Panc1 (cell line): ENCODE measurements around the gene SIPA1L2. TPM values are rescaled to one million over a fixed set of nuclear protein-coding genes. Genes with fewer than 3 reads are reported as not detected.

Source experiments
- ATAC-seq: fragments of 200-7000 bp; cut with Tn5 transposase; 2 replicates; pipeline ENCODE4 v1.9.1; 2020; ENCODE audit warnings: mild to moderate bottlenecking, moderate library complexity
- BruUV-seq: library from RNA; stranded (reverse); fragments of 400-500 nt; replicated peaks from 2 replicates; lab custom pipeline; 2021; lab: Mats Ljungman, UMichigan
- CTCF ChIA-PET: fragments of 300-600 bp; sonication (Branson Sonifier 250); formaldehyde crosslinking; loops from one replicate; lab custom pipeline; 2022; ENCODE audit warnings: antibody characterized with exemption; lab: Charles Lee
- POLR2A ChIA-PET: fragments of 300-600 bp; sonication (Branson Sonifier 250); formaldehyde crosslinking; loops from one replicate; lab custom pipeline; 2022; ENCODE audit warnings: antibody characterized with exemption; lab: Charles Lee
- DNase-seq: peaks from one replicate; pipeline ENCODE4 v3.0.0-alpha.2; 2010; ENCODE audit warnings: low read depth, low spot score
- H3K27ac ChIP-seq: 2 replicates; pipeline ENCODE4 v1.5.1; 2011; ENCODE audit warnings: mild to moderate bottlenecking, low read length, inconsistent platforms
- H3K27me3 ChIP-seq: fragments of 200-500 bp; sonication (Bioruptor generic); 2 replicates; pipeline ENCODE4 v1.6.0; 2014; ENCODE audit warnings: low read length, inconsistent platforms; ENCODE audit not compliant: control insufficient read depth, insufficient read depth
- H3K36me3 ChIP-seq: fragments of 200-500 bp; sonication (Bioruptor generic); 2 replicates; pipeline ENCODE4 v1.5.1; 2014; ENCODE audit warnings: inconsistent platforms, mild to moderate bottlenecking, low read length, moderate library complexity; ENCODE audit not compliant: control insufficient read depth, insufficient read depth
- H3K4me1 ChIP-seq: 2 replicates; pipeline ENCODE4 v1.5.1; 2011; ENCODE audit warnings: inconsistent platforms, mild to moderate bottlenecking, low read length, moderate library complexity; ENCODE audit not compliant: control insufficient read depth, insufficient read depth
- H3K4me3 ChIP-seq, 2 experiments: 2 replicates each; pipeline ENCODE4 v1.5.1; 2011 to 2012; ENCODE audit warnings: low read depth in 2 of 2, low read length in 2 of 2, mild to moderate bottlenecking in 2 of 2, inconsistent platforms in 1 of 2, moderate library complexity in 1 of 2
- H3K9me3 ChIP-seq: fragments of 200-500 bp; sonication (Bioruptor generic); 2 replicates; pipeline ENCODE4 v1.5.1; 2014; ENCODE audit warnings: low read depth, mild to moderate bottlenecking, inconsistent platforms, low read length, moderate library complexity; ENCODE audit not compliant: control insufficient read depth, insufficient read depth
- CTCF ChIP-seq: fragments of 450-650 bp; IDR thresholded peaks from 2 replicates; pipeline ENCODE4 v1.5.1; 2017; ENCODE audit warnings: mild to moderate bottlenecking
- POLR2AphosphoS5 ChIP-seq: IDR thresholded peaks from 2 replicates; pipeline ENCODE4 v1.6.1; 2012; ENCODE audit warnings: mild to moderate bottlenecking, low read depth, low read length, moderate library complexity
- REST ChIP-seq, 2 experiments: IDR thresholded peaks; 2 replicates each; pipeline ENCODE4 v1.6.1; 2011 to 2012; ENCODE audit warnings: low read depth in 2 of 2, control low read depth in 1 of 2, low read length in 1 of 2, mild to moderate bottlenecking in 1 of 2, moderate library complexity in 1 of 2; ENCODE audit not compliant: insufficient read depth in 1 of 2
- SIN3A ChIP-seq: IDR thresholded peaks from 2 replicates; pipeline ENCODE4 v1.6.1; 2012; ENCODE audit warnings: low read depth, mild to moderate bottlenecking, low read length, moderate library complexity, borderline replicate concordance; ENCODE audit not compliant: insufficient read depth
- TCF7L2 ChIP-seq: IDR thresholded peaks from 2 replicates; pipeline ENCODE4 v1.6.1; 2011; ENCODE audit warnings: mild to moderate bottlenecking, low read depth, low read length, inconsistent platforms
- in situ Hi-C: cut with HindIII; loops from 2 replicates; pipeline ENCODE4 v1.10.0; 2016; ENCODE audit warnings: low sequenced_read_pairs, low pct_unique_long_range_greater_than_20kb
- intact Hi-C: fragments of 100-400 bp; cut with micrococcal nuclease; formaldehyde crosslinking; loops from one replicate; pipeline ENCODE4 v1.10.0; 2022; ENCODE audit not compliant: unreplicated experiment
- total RNA-seq: library from RNA; stranded (reverse); gene quantifications from one replicate; pipeline ENCODE4 v1.2.1, GENCODE V29; 2021; ENCODE audit not compliant: unreplicated experiment

Gene SIPA1L2
- total RNA-seq, 1 experiment from 2014 or later = 5.2 TPM

GRCh38 chr1:232673256-232673655, 43.3 kb upstream of the SIPA1L2 start:
- BruUV-seq = no TSS peak
- Histone ChIP-seq H3K36me3 (no peaks in the 10 kb centered on the region), H3K4me3 (no peak overlapping the region), H3K27ac (no peak overlapping the region), H3K27me3 (no peaks in the 10 kb centered on the region), H3K9me3 (no peaks in the 10 kb centered on the region), H3K4me1 (no peaks in the 10 kb centered on the region)
- no peak for DNase-seq
- no peak for TF ChIP-seq TCF7L2
- TF ChIP-seq CTCF = no peak
- no peak for TF ChIP-seq POLR2AphosphoS5
- no peak for TF ChIP-seq SIN3A
- no peak for TF ChIP-seq REST (IDR thresholded peaks at IDR 0.05; ENCODE audit: insufficient read depth in 1 of 2, low read depth in 2 of 2, low read length in 1 of 2)
- in situ Hi-C loops = no loop called here
- CTCF ChIA-PET = interaction anchor here (0.7 kb wide), 1 partner anchor 304 kb away, joined by 6 read pairs; no protein-coding TSS in a partner anchor
- intact Hi-C loops = no loop called here
- POLR2A ChIA-PET = no interaction called here
- no peak for ATAC-seq

- no peak for TF ChIP-seq SIN3A
- TF ChIP-seq TCF7L2 = no peak
- no peak for TF ChIP-seq CTCF
- no peak for TF ChIP-seq REST (IDR thresholded peaks at IDR 0.05; ENCODE audit: insufficient read depth in 1 of 2, low read depth in 2 of 2, low read length in 1 of 2)
- no peak for TF ChIP-seq POLR2AphosphoS5
- no peaks in the 10 kb centered on the region for H3K9me3 ChIP-seq
- ATAC-seq (no peak), DNase-seq (no peak)
- ChIA-PET CTCF (no interaction called here), POLR2A (no interaction called here)
- H3K4me3 ChIP-seq = no peak overlapping the region
- H3K4me1 ChIP-seq = no peaks in the 10 kb centered on the region
- BruUV-seq = no TSS peak
- intact Hi-C loops = no loop called here
- H3K27me3 ChIP-seq = no peaks in the 10 kb centered on the region
- H3K36me3 ChIP-seq = no peaks in the 10 kb centered on the region
- in situ Hi-C loops = no loop called here
- H3K27ac ChIP-seq = no peak overlapping the region
Observed at GRCh38 chr1:232669981-232670747, 40.2 kb upstream of the SIPA1L2 start.
